Gastrocnemius medialis (tissue), 4 donors: Measurements from ENCODE around the gene KCNJ1.

Source experiments
- CTCF ChIP-seq, 5 experiments: fragments of 450-650 bp in 3 of 5; fragments of 200-600 bp in 2 of 5; sonication (generic) in 2 of 5; IDR thresholded peaks in 4 of 5; conservative IDR thresholded peaks in 1 of 5; 1 replicate in 4 of 5; 2 replicates in 1 of 5; pipeline ENCODE4 v1.5.1; 2016 to 2019; ENCODE audit warnings: antibody characterized with exemption in 5 of 5, mild to moderate bottlenecking in 3 of 5, moderate library complexity in 3 of 5
- POLR2A ChIP-seq, 2 donors: fragments of 450-650 bp; IDR thresholded peaks; one replicate each; pipeline ENCODE4 v1.6.1; 2017; ENCODE audit warnings: antibody characterized with exemption in 2 of 2, mild to moderate bottlenecking in 2 of 2, moderate library complexity in 2 of 2

DNA sequence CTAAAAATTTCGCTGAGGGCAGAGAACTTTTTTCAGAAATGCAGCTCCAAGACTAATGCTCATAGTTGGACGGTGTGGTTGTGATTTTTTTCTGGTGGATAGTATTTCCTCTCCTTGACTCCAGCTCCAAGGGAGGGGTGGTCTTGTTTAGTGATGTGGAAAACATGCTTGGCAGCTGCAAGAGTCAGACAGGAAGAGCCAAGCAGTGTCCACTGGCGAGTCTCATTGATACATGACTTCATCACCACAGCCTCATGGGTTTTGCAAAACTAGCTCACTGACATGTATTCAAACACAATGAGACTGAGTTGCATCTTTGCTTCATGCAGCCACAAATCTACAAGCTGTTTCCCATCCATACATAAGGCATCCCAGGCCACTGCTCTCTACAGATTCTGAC, 7.3 kb upstream of the KCNJ1 start:
- no peak for TF ChIP-seq CTCF (IDR thresholded peaks at IDR 0.05 in 4 of 5, conservative IDR thresholded peaks at IDR 0.05 in 1 of 5)
- TF ChIP-seq POLR2A (IDR thresholded peaks at IDR 0.05): no peak
